A549 (cell line): ENCODE measurements around the gene LRSAM1. TPM values are rescaled to one million over a fixed set of nuclear protein-coding genes. Genes with fewer than 3 reads are reported as not detected.

Experiments
- ATAC-seq, 2 experiments: fragments of 200-7000 bp in 1 of 2; fragments of >200 bp in 1 of 2; cut with Nextera tagmentation in 1 of 2; cut with Tn5 transposase in 1 of 2; 3 replicates each; pipeline versions ENCODE4 v1.8.0 to v1.9.1; 2018 to 2020; ENCODE audit warnings: mild to moderate bottlenecking in 1 of 2, moderate library complexity in 1 of 2
- CTCF ChIA-PET: fragments of 300-600 bp; sonication (Branson Sonifier 250); formaldehyde crosslinking; extraction: SDS; loops from one replicate; lab custom pipeline; 2021; ENCODE audit warnings: antibody characterized with exemption, inconsistent platforms; lab: Yijun Ruan, JAX
- POLR2A ChIA-PET: fragments of 350-600 bp; formaldehyde crosslinking; extraction: SDS; loops from one replicate; lab custom pipeline; 2021; ENCODE audit warnings: antibody characterized with exemption, inconsistent platforms; lab: Yijun Ruan, JAX
- DNase-seq, 2 experiments: peaks; one replicate each; pipeline versions ENCODE4 v3.0.0 to v3.0.0-alpha.2; 2011 to 2016; ENCODE audit warnings: low read depth in 1 of 2, low spot score in 1 of 2
- FAIRE-seq: peaks from 2 replicates; lab custom pipeline; 2011; peaks lifted over from hg19 to GRCh38; lab: Jason Lieb, UNC
- H3K27ac ChIP-seq, 2 experiments: fragments of >200 bp; sonication (Bioruptor Twin); formaldehyde crosslinking; 3 replicates each; pipeline ENCODE4 v1.5.1; 2016 to 2017
- H3K4me1 ChIP-seq: fragments of >200 bp; sonication (Bioruptor Twin); formaldehyde crosslinking; 3 replicates; pipeline ENCODE4 v1.6.1; 2016
- H3K4me2 ChIP-seq: fragments of >200 bp; sonication (Bioruptor Twin); formaldehyde crosslinking; 3 replicates; pipeline ENCODE4 v1.6.1; 2016
- H3K4me3 ChIP-seq: fragments of >200 bp; sonication (Bioruptor Twin); formaldehyde crosslinking; 3 replicates; pipeline ENCODE4 v1.5.1; 2016
- H3K9me3 ChIP-seq: fragments of >200 bp; sonication (Bioruptor Twin); formaldehyde crosslinking; 3 replicates; pipeline ENCODE4 v1.6.1; 2016
- BCL3 ChIP-seq: fragments of >200 bp; sonication (Bioruptor Twin); formaldehyde crosslinking; IDR thresholded peaks from 3 replicates; pipeline ENCODE4 v1.6.1; 2016
- CBX2 ChIP-seq: fragments of 200-600 bp; sonication (generic); IDR thresholded peaks from 2 replicates; pipeline ENCODE4 v1.6.1; 2016; ENCODE audit warnings: low read depth, mild to moderate bottlenecking, borderline replicate concordance
- CEBPB ChIP-seq, 2 experiments: fragments of >200 bp in 1 of 2; sonication (Bioruptor Twin) in 1 of 2; formaldehyde crosslinking in 1 of 2; IDR thresholded peaks; 2 replicates each; pipeline ENCODE4 v1.6.1; 2012 to 2016
- CHD2 ChIP-seq: fragments of 150-350 bp; IDR thresholded peaks from 2 replicates; pipeline ENCODE4 v1.6.1; 2014; ENCODE audit warnings: low read length; ENCODE audit not compliant: partially characterized antibody
- E2F6 ChIP-seq: IDR thresholded peaks from 2 replicates; pipeline ENCODE4 v1.6.1; 2012; ENCODE audit warnings: low read depth, borderline replicate concordance
- EHMT2 ChIP-seq: fragments of 200-600 bp; sonication (generic); IDR thresholded peaks from 2 replicates; pipeline ENCODE4 v1.6.1; 2016; ENCODE audit warnings: antibody characterized with exemption, low read depth, mild to moderate bottlenecking, moderate library complexity
- ESRRA ChIP-seq: fragments of 150-350 bp; IDR thresholded peaks from 2 replicates; pipeline ENCODE4 v1.6.1; 2014; ENCODE audit warnings: mild to moderate bottlenecking, low read length, borderline replicate concordance
- FOSL2 ChIP-seq, 2 experiments: fragments of 450-650 bp in 1 of 2; fragments of >200 bp in 1 of 2; sonication (Bioruptor Twin) in 1 of 2; formaldehyde crosslinking; IDR thresholded peaks; 2 replicates each; pipeline versions ENCODE4 v1.5.0 to v1.6.1; 2016 to 2020; ENCODE audit warnings: mild to moderate bottlenecking in 1 of 2, moderate library complexity in 1 of 2
- FOXS1 ChIP-seq: fragments of 250-450 bp; sonication (Bioruptor Pico); IDR thresholded peaks from 2 replicates; pipeline ENCODE4 v1.5.0; 2020; ENCODE audit warnings: mild to moderate bottlenecking, moderate library complexity
- HDAC2 ChIP-seq: fragments of 200-600 bp; sonication (generic); IDR thresholded peaks from 2 replicates; pipeline ENCODE4 v1.6.1; 2016
- HEYL ChIP-seq: fragments of 250-450 bp; sonication (Bioruptor Pico); IDR thresholded peaks from 2 replicates; pipeline ENCODE4 v1.8.0; 2021; ENCODE audit warnings: mild to moderate bottlenecking, moderate library complexity
- HOXA7 ChIP-seq: fragments of 250-450 bp; sonication (Bioruptor Pico); IDR thresholded peaks from 2 replicates; pipeline ENCODE4 v1.5.0; 2020; ENCODE audit warnings: mild to moderate bottlenecking, moderate library complexity
- HOXB5 ChIP-seq: fragments of 250-450 bp; sonication (Bioruptor Pico); IDR thresholded peaks from 2 replicates; pipeline ENCODE4 v1.5.0; 2020; ENCODE audit warnings: mild to moderate bottlenecking, moderate library complexity
- JUNB ChIP-seq: fragments of >200 bp; sonication (Bioruptor Twin); formaldehyde crosslinking; IDR thresholded peaks from 2 replicates; pipeline ENCODE4 v1.6.1; 2016
- KDM1A ChIP-seq: fragments of 200-600 bp; sonication (generic); IDR thresholded peaks from 2 replicates; pipeline ENCODE4 v1.6.1; 2016; ENCODE audit warnings: low read depth, mild to moderate bottlenecking
- KDM5A ChIP-seq: fragments of 200-600 bp; sonication (generic); IDR thresholded peaks from 2 replicates; pipeline ENCODE4 v1.6.1; 2016; ENCODE audit warnings: antibody characterized with exemption, mild to moderate bottlenecking
- MAFK ChIP-seq: fragments of 450-650 bp; IDR thresholded peaks from 2 replicates; pipeline ENCODE4 v1.6.1; 2014; ENCODE audit not compliant: partially characterized antibody
- MAZ ChIP-seq: fragments of 150-350 bp; IDR thresholded peaks from 2 replicates; pipeline ENCODE4 v1.6.1; 2014; ENCODE audit warnings: antibody characterized with exemption, low read depth, low read length, borderline replicate concordance
- NPAS2 ChIP-seq: fragments of 250-450 bp; sonication (Bioruptor Pico); IDR thresholded peaks from 2 replicates; pipeline ENCODE4 v1.8.0; 2022; ENCODE audit warnings: mild to moderate bottlenecking, moderate library complexity, borderline replicate concordance
- POLR2A ChIP-seq: IDR thresholded peaks from 2 replicates; pipeline ENCODE4 v1.6.1; 2012; ENCODE audit warnings: mild to moderate bottlenecking, low read length
- POLR2AphosphoS2 ChIP-seq: conservative IDR thresholded peaks from 2 replicates; pipeline ENCODE4 v1.6.1; 2012; ENCODE audit warnings: low read length, improper control_type of control experiment, inconsistent platforms
- RARB ChIP-seq: fragments of 250-450 bp; sonication (Bioruptor Pico); IDR thresholded peaks from 2 replicates; pipeline ENCODE4 v1.8.0; 2021; ENCODE audit warnings: mild to moderate bottlenecking, moderate library complexity
- RCOR1 ChIP-seq: fragments of 150-350 bp; IDR thresholded peaks from 2 replicates; pipeline ENCODE4 v1.6.1; 2014; ENCODE audit warnings: antibody characterized with exemption, low read length, low read depth
- RFX5 ChIP-seq: fragments of 450-650 bp; IDR thresholded peaks from 2 replicates; pipeline ENCODE4 v1.7.1; 2014; ENCODE audit warnings: antibody characterized with exemption, mild to moderate bottlenecking, moderate library complexity
- SMC3 ChIP-seq: fragments of >200 bp; sonication (Bioruptor Twin); formaldehyde crosslinking; IDR thresholded peaks from 3 replicates; pipeline ENCODE4 v1.6.1; 2018; ENCODE audit warnings: inconsistent platforms
- TFCP2L1 ChIP-seq: fragments of 250-450 bp; sonication (Bioruptor Pico); IDR thresholded peaks from 2 replicates; pipeline ENCODE4 v1.5.0; 2021; ENCODE audit warnings: mild to moderate bottlenecking
- USF2 ChIP-seq: fragments of 450-650 bp; IDR thresholded peaks from 2 replicates; pipeline ENCODE4 v1.6.1; 2014; ENCODE audit warnings: antibody characterized with exemption
- ZC3H11A ChIP-seq: fragments of 450-650 bp; IDR thresholded peaks from 2 replicates; pipeline ENCODE4 v1.6.1; 2014; ENCODE audit warnings: antibody characterized with exemption, mild to moderate bottlenecking
- ZNF302 ChIP-seq: fragments of 250-450 bp; sonication (Bioruptor Pico); IDR thresholded peaks from 2 replicates; pipeline ENCODE4 v1.9.0; 2021; ENCODE audit warnings: inconsistent platforms, mild to moderate bottlenecking, moderate library complexity
- WGBS: methylation state at CpG from one replicate; pipeline ENCODE4 v1.1.6; 2017; ENCODE audit errors: missing lambda C conversion rate; 5-methylcytosine and 5-hydroxymethylcytosine counted together
- polyA plus RNA-seq, 4 experiments: library from polyadenylated mRNA; depleted of rRNA in 3 of 4; stranded (reverse); fragments of >200 nt; fragmentation: RNase III in 1 of 4; extraction: RNeasy Plus Mini Kit Qiagen cat#74134 plus additional on column Dnase treatment in 1 of 4; gene quantifications; 2 replicates in 3 of 4; 3 replicates in 1 of 4; pipeline ENCODE4 v1.2.3, GENCODE V29; 2011 to 2017

LRSAM1 gene
- polyA plus RNA-seq, 2 of the 4 experiments (the other 2 are of a cell fraction) = 5.1 to 10.0 TPM

- 90% methylated on average over 4 of the region's 4 CpGs for WGBS
- no peak overlapping the region for H3K4me3 ChIP-seq
- peaks cover 23% of the 10 kb centered on the region for H3K4me1 ChIP-seq
- TF ChIP-seq MAFK (peak; percentile 92), KDM5A (no peak)
- ChIA-PET POLR2A (interaction anchor here (1.4 kb wide), 1 partner anchor 18 kb away, joined by 4 read pairs; the partner anchor contains the start of gene SLC2A8), CTCF (interaction anchor here (0.7 to 1.5 kb wide), 6 partner anchors 9 to 475 kb away, joined by 3 to 4 read pairs (median 3); partner anchors contain the start of gene ZNF79)
- FAIRE-seq (no peak), ATAC-seq (no peak), DNase-seq (no peak)
- no peaks in the 10 kb centered on the region for H3K9me3 ChIP-seq
- H3K27ac ChIP-seq = no peak overlapping the region
- H3K4me2 ChIP-seq = no peak overlapping the region
Observed at GRCh38 chr9:127415141-127415540, 36.2 kb upstream of the LRSAM1 start.

GRCh38 chr9:127415657-127416056 is 35.7 kb upstream of the LRSAM1 start:
- H3K4me3 ChIP-seq = no peak overlapping the region
- DNase-seq = no peak
- H3K9me3 ChIP-seq = no peaks in the 10 kb centered on the region
- no peak overlapping the region for H3K4me2 ChIP-seq
- peaks cover 23% of the 10 kb centered on the region for H3K4me1 ChIP-seq
- no peak for FAIRE-seq
- no peak overlapping the region for H3K27ac ChIP-seq
- ChIA-PET POLR2A (interaction anchor here (1.4 kb wide), 1 partner anchor 19 kb away, joined by 4 read pairs; the partner anchor contains the start of gene SLC2A8), CTCF (interaction anchor here (0.7 to 1.5 kb wide), 6 partner anchors 8 to 475 kb away, joined by 3 to 4 read pairs (median 3); partner anchors contain the start of gene ZNF79)
- 95% methylated on average over 1 of the region's 1 CpG for WGBS
- TF ChIP-seq POLR2A (no peak), ESRRA (no peak), CEBPB (IDR thresholded peaks at IDR 0.05) (no peak), USF2 (no peak), ZC3H11A (no peak), EHMT2 (no peak), MAFK (no peak), NPAS2 (CRISPR knock-in tag) (no peak), MAZ (no peak), RFX5 (no peak), HOXB5 (CRISPR knock-in tag) (no peak), ZNF302 (CRISPR knock-in tag) (no peak), RCOR1 (no peak), HEYL (CRISPR knock-in tag) (no peak), HOXA7 (CRISPR knock-in tag) (no peak), TFCP2L1 (CRISPR knock-in tag) (no peak), FOSL2 (IDR thresholded peaks at IDR 0.05) (no peak), FOSL2 (CRISPR knock-in tag; IDR thresholded peaks at IDR 0.05) (no peak)
- no peak for ATAC-seq

GRCh38 chr9:127417131-127418036 is 33.9 kb upstream of the LRSAM1 start:
- Histone ChIP-seq H3K4me1 (peaks cover 23% of the 10 kb centered on the region), H3K4me3 (no peak overlapping the region), H3K9me3 (no peaks in the 10 kb centered on the region), H3K27ac (0 out of 6 replicates have a peak overlapping the region, but pooled peaks of 1 of the 2 experiments have one; percentile 1), H3K4me2 (peak overlapping the region; percentile 26; the same call in 1 of the 3 replicates)
- peak in 1 of 2 experiments; percentile 29 for DNase-seq
- ChIA-PET POLR2A (interaction anchor here (0.5 to 0.6 kb wide), 2 partner anchors 12 to 172 kb away, joined by 3 read pairs; no protein-coding TSS in a partner anchor), CTCF (interaction anchor here (0.6 to 1.8 kb wide), 11 partner anchors 10 to 477 kb away, joined by 3 to 9 read pairs (median 3); no protein-coding TSS in a partner anchor)
- WGBS = 79% methylated on average over 13 of the region's 15 CpGs
- no peak for FAIRE-seq
- peak; percentile 51 to 63; a peak in 5 of 6 replicates for ATAC-seq
- TF ChIP-seq SMC3 (no peak), JUNB (no peak), MAFK (no peak), FOXS1 (CRISPR knock-in tag) (no peak), E2F6 (no peak), CBX2 (no peak), KDM1A (no peak), BCL3 (no peak), RARB (CRISPR knock-in tag) (no peak), NPAS2 (CRISPR knock-in tag) (no peak), CHD2 (no peak), POLR2AphosphoS2 (no peak), KDM5A (no peak), MAZ (no peak), USF2 (no peak), HDAC2 (no peak)
